ENCODE results near the gene RGR.

DNA sequence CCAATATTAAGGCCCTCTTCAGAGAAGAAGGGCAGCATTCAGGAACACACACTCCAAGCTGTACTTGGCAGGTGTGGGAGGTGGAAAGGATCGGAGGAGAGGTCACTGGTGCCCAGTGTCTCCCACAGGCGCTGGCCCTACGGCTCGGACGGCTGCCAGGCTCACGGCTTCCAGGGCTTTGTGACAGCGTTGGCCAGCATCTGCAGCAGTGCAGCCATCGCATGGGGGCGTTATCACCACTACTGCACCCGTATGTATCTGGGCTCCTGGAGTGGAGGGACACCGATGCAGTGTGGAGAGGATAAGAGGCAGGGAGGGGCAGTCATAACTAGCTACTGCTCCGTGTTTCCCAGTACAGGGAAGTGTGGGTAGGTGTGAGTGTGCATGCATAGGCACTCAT lies 3.9 kb downstream of the RGR start:
- TF ChIP-seq, protein P1, sequence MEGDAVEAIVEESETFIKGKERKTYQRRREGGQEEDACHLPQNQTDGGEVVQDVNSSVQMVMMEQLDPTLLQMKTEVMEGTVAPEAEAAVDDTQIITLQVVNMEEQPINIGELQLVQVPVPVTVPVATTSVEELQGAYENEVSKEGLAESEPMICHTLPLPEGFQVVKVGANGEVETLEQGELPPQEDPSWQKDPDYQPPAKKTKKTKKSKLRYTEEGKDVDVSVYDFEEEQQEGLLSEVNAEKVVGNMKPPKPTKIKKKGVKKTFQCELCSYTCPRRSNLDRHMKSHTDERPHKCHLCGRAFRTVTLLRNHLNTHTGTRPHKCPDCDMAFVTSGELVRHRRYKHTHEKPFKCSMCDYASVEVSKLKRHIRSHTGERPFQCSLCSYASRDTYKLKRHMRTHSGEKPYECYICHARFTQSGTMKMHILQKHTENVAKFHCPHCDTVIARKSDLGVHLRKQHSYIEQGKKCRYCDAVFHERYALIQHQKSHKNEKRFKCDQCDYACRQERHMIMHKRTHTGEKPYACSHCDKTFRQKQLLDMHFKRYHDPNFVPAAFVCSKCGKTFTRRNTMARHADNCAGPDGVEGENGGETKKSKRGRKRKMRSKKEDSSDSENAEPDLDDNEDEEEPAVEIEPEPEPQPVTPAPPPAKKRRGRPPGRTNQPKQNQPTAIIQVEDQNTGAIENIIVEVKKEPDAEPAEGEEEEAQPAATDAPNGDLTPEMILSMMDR (IDR thresholded peaks at IDR 0.05), result no peak
- TF ChIP-seq POLR2A (IDR thresholded peaks at IDR 0.05), result no peak
